Measurements from ENCODE around the gene CTXND1. TPM values are rescaled to one million over a fixed set of nuclear protein-coding genes. Genes with fewer than 3 reads are reported as not detected.

Gene CTXND1
- total RNA-seq, 1 experiment from 2014 or later, result not detected

DNA sequence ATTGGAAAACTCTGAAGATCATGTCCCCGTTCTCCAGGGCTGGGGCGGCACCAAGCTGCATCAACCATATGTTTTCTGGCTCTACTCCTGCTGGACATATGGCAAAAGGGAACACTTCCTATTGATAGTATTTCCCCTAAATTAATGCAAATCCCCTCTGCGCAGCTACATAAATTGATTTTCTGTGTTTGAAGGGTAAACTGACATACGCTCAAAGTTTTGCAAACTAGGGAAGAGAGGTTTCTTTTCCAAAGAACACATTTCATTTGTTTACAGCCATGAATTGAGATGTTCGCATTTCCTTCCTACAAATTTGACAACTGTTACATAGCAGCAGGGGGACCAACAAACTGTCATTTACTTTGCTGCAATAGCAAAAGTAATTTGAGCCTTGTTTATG is 35.9 kb downstream of the CTXND1 start:
- Histone ChIP-seq H3K18ac (ENCODE audit: insufficient read length, low read depth, low read length) (no peak overlapping the region), H3K9me3 (ENCODE audit: control insufficient read depth, low read depth, low read length) (no peaks in the 10 kb centered on the region), H3K79me1 (ENCODE audit: insufficient read depth, low read depth, low read length, poor library complexity, severe bottlenecking) (no peaks in the 10 kb centered on the region), H3T11ph (ENCODE audit: low read length) (no peak overlapping the region), H2BK15ac (ENCODE audit: low read depth, low read length) (no peak overlapping the region), H4K91ac (ENCODE audit: insufficient read length, low read depth, low read length) (no peak overlapping the region), H2BK20ac (ENCODE audit: low read depth, low read length, poor library complexity, severe bottlenecking) (no peak overlapping the region), H3K23ac (ENCODE audit: insufficient read length, low read depth, low read length) (no peak overlapping the region), H3K4me2 (ENCODE audit: insufficient read depth, insufficient read length, low read length) (no peak overlapping the region), H4K8ac (replicated peaks; ENCODE audit: insufficient read length, low read depth, low read length) (no peak overlapping the region), H3K14ac (ENCODE audit: insufficient read depth, low read length) (no peak overlapping the region), H2AFZ (ENCODE audit: low read length) (no peak overlapping the region), H3K4me1 (ENCODE audit: insufficient read depth, low read length) (no peaks in the 10 kb centered on the region), H3K27ac (ENCODE audit: insufficient read length, low read depth, low read length) (no peak overlapping the region), H3K27me3 (ENCODE audit: insufficient read depth, low read length) (no peaks in the 10 kb centered on the region), H2BK12ac (ENCODE audit: insufficient read length, low read depth, low read length) (no peak overlapping the region), H3K56ac (ENCODE audit: insufficient read length, low read depth, low read length) (no peak overlapping the region), H3K9ac (ENCODE audit: extremely low read depth, insufficient read length, low read length) (no peak overlapping the region), H4K20me1 (ENCODE audit: control insufficient read depth, insufficient read depth, insufficient read length) (no peaks in the 10 kb centered on the region), H2BK5ac (ENCODE audit: insufficient read length, low read length) (no peak overlapping the region), H3K23me2 (ENCODE audit: insufficient read length, low read depth, low read length, poor library complexity, severe bottlenecking) (no peaks in the 10 kb centered on the region), H2AK5ac (ENCODE audit: insufficient read length, low read length) (no peak overlapping the region), H2BK120ac (ENCODE audit: low read depth, low read length, poor library complexity, severe bottlenecking) (no peak overlapping the region), H3K79me2 (ENCODE audit: insufficient read depth, low read length) (no peaks in the 10 kb centered on the region), H3K4ac (ENCODE audit: low read depth, low read length) (no peak overlapping the region), H4K5ac (ENCODE audit: insufficient read length, low read depth, low read length) (no peak overlapping the region)
- Mint-ChIP-seq H3K9me3 (peaks cover 5 to 7% of the 10 kb centered on the region in 2 experiments), H3K4me3 (no peak overlapping the region), H3K27ac (no peak overlapping the region), H3K4me1 (no peaks in the 10 kb centered on the region), H3K27me3 (ENCODE audit: low read depth) (peaks cover 2% of the 10 kb centered on the region), H3K36me3 (ENCODE audit: insufficient read depth in 1 of 3, low read depth in 3 of 3) (no peaks in the 10 kb centered on the region)
- TF ChIP-seq, protein P1, sequence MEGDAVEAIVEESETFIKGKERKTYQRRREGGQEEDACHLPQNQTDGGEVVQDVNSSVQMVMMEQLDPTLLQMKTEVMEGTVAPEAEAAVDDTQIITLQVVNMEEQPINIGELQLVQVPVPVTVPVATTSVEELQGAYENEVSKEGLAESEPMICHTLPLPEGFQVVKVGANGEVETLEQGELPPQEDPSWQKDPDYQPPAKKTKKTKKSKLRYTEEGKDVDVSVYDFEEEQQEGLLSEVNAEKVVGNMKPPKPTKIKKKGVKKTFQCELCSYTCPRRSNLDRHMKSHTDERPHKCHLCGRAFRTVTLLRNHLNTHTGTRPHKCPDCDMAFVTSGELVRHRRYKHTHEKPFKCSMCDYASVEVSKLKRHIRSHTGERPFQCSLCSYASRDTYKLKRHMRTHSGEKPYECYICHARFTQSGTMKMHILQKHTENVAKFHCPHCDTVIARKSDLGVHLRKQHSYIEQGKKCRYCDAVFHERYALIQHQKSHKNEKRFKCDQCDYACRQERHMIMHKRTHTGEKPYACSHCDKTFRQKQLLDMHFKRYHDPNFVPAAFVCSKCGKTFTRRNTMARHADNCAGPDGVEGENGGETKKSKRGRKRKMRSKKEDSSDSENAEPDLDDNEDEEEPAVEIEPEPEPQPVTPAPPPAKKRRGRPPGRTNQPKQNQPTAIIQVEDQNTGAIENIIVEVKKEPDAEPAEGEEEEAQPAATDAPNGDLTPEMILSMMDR (conservative IDR thresholded peaks at IDR 0.05), result no peak
- no peak for DNase-seq
- no CpG with 5 or more reads among the region's 5 CpGs for WGBS (ENCODE audit: extremely low coverage, insufficient read length, low lambda C conversion rate)
